HG02943 (cell line): ENCODE results near the gene PIK3C2B.

Experiments used
- ATAC-seq: cut with Tn5 transposase; IDR thresholded peaks from one replicate; pipeline ENCODE4 v1.9.1; 2021; ENCODE audit warnings: mild to moderate bottlenecking, low read depth, moderate library complexity; ENCODE audit not compliant: unreplicated experiment

Gene PIK3C2B

GRCh38 chr1:204463125-204464060 lies 31.2 kb downstream of the PIK3C2B start:
- no peak for ATAC-seq

GRCh38 chr1:204462229-204462561 lies 32.4 kb downstream of the PIK3C2B start:
- no peak for ATAC-seq

GRCh38 chr1:204461331-204462228 lies 33.0 kb downstream of the PIK3C2B start:
- no peak for ATAC-seq

GRCh38 chr1:204460346-204460745 lies 34.3 kb downstream of the PIK3C2B start:
- ATAC-seq = no peak

- ATAC-seq = no peak
Observed at GRCh38 chr1:204459706-204460105, 34.9 kb downstream of the PIK3C2B start.

GRCh38 chr1:204457666-204458065 lies 36.9 kb downstream of the PIK3C2B start:
- ATAC-seq = no peak

- no peak for ATAC-seq
Observed at GRCh38 chr1:204456826-204457442, 37.7 kb downstream of the PIK3C2B start.

GRCh38 chr1:204455831-204456145 lies 38.8 kb downstream of the PIK3C2B start:
- ATAC-seq = no peak

- ATAC-seq = no peak
Observed at GRCh38 chr1:204455063-204455830, 39.4 kb downstream of the PIK3C2B start.

GRCh38 chr1:204454476-204454875 lies 40.1 kb downstream of the PIK3C2B start:
- no peak for ATAC-seq

GRCh38 chr1:204453141-204453772 lies 41.3 kb downstream of the PIK3C2B start:
- ATAC-seq = peak; percentile 72

GRCh38 chr1:204451352-204452124 lies 43.1 kb downstream of the PIK3C2B start:
- no peak for ATAC-seq

- ATAC-seq = no peak
Observed at GRCh38 chr1:204450461-204451257, 43.9 kb downstream of the PIK3C2B start.

GRCh38 chr1:204449678-204450280 lies 44.8 kb downstream of the PIK3C2B start:
- ATAC-seq = no peak

GRCh38 chr1:204448991-204449677 lies 45.5 kb downstream of the PIK3C2B start:
- no peak for ATAC-seq

GRCh38 chr1:204448344-204448964 lies 46.2 kb downstream of the PIK3C2B start:
- no peak for ATAC-seq

GRCh38 chr1:204447736-204448135 lies 46.9 kb downstream of the PIK3C2B start:
- ATAC-seq = no peak
